ENCODE results near the gene ZNRF4.
"Not testable (repeated sequence)": the region's sequence is repeated elsewhere in the genome, so short reads cannot be mapped to it uniquely, and the experiment has no call there.

Gene ZNRF4

DNA sequence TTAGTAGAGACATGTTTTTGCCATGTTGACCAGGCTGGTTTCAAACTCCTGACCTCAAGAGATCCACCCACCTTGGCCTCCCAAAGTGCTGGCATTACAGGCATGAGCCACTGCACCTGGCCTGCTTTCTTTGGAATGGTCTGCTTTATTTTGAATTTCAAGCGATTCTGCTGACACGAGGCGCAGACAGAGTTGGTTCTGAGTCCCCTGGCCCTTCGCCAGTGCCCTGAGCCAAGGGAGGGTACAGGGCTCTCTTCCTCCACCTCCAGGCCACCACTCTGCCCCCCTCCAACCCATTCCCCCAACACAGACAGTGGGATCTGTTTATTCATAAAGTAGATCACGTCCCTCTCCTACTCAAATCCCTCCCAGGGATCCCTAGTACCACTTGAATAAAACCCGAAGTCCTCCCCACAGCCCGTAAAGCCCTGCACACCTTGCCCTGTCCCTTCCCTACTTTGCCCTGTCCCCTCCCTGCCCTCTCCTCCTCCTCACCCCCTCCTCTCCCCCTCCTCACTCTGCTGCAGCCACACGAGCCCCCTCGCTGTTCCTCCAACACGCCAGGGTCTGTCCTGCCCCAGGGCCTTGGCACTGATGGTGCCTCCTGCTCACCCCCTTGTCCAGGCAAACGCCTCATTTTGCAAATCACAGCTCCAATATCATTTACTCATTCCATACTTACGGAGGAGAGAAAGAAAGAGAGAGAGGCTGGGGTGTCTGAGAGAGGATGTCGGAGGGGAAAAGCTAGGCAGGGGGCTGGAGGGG is 22.4 kb downstream of the ZNRF4 start:
- no peak for DNase-seq

DNA sequence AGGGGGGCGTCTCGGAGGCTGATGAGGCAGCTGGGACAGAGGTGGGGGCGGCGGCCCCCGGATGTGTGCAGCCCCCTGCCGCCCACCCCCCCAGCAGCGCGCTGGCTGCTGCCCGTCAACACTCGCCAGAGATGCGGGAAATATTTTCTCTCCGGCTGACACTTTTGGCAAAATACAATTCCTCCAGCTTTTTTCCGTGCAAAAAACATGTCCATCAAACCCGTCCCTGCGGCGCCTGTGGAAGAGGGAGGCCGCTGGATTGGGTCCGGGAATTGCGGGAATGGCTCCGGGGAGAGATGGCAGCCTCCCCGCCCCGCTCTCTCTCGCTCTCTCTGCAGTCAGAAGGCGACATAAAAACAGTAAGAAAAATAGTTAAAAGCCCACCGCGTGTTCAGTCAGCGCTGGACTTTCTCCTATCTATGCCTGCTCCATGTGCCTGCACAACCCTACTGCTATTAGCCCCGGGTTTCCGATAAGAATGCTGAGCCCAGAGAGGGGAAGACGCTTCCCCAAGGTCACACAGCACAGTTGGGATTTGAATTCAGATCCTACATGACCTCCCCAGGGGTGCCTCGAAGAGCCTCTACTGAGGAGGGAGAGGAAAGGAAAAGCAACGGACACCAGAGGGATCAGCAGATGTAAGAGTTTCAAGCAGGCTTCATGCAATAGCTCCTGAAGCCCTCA is 23.2 kb downstream of the ZNRF4 start:
- no peak for DNase-seq

GRCh38 chr19:5478925-5479588 is 23.8 kb downstream of the ZNRF4 start:
- no peak for DNase-seq

- DNase-seq, result no peak
Observed at GRCh38 chr19:5479958-5480357, 24.7 kb downstream of the ZNRF4 start.

DNA sequence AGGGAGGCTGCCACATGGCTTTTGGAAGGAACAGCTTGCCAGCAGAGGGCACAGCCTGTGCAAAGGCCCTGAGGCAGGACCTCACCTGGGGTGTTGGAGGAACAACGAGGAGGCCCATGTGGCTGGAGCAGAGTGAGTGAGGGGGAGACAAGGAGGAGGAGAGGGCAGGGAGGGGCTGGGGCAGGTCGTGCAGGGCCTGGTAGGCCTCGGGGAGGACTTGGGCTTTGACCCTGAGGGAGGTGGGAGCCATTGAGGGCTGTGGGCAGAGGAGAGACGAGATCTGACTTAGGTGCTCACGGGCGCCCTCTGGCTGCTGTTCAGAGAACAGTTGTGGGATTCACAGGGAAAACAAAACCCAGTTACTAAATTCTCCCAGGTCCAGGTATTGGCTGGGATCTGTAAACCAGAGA is 25.2 kb downstream of the ZNRF4 start:
- DNase-seq, result no peak

DNA sequence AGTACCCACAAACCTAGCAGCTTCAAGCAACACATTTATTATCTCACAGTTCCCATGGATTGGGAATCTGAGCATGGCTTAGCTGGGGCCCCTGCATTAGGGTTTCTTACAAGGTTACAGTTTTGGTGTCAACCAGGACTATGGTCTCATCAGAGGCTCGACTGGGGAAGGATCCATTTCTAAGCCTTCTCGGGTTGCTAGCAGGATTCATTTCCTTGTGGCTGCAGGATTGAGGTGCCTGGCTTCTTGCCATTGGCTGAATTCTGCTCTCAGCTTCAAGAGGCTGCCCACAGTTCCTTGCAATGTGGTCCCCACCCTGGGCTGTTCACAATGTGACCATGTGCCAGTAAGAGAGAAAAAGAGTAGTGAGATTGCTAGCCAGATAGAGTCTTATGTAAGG is 26.7 kb downstream of the ZNRF4 start:
- no peak for DNase-seq

GRCh38 chr19:5484398-5485285 is 29.4 kb downstream of the ZNRF4 start:
- peak; percentile 20 for DNase-seq

GRCh38 chr19:5485286-5485636 is 30.0 kb downstream of the ZNRF4 start:
- no peak for DNase-seq

- not testable (repeated sequence) for DNase-seq
Observed at GRCh38 chr19:5485658-5486057, 30.4 kb downstream of the ZNRF4 start.

- DNase-seq, result no peak
Observed at GRCh38 chr19:5487222-5487621, 32.0 kb downstream of the ZNRF4 start.

DNA sequence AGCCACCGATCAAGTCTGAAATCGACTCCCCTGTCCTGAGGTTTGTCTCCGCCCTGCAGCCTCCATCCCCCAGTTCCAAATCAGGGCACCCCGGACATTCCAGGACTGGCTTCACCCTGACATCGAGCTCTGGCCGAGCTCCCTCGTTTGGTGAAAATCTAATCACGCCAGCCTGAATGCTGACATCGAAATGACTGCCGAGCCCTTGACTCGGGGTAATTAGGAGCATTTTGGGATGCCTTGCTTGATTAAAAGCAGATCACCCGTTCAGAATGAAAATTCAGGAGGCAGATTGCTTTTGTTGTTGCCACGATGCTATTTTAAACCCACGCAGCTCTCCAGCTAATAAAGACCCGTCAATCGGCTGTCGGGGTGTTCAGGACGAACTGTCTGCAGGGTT is 34.3 kb downstream of the ZNRF4 start:
- no peak for DNase-seq

GRCh38 chr19:5491565-5491964 is 36.3 kb downstream of the ZNRF4 start:
- no peak for DNase-seq

- DNase-seq, result no peak
Observed at GRCh38 chr19:5492281-5492634, 37.0 kb downstream of the ZNRF4 start.

- DNase-seq, result no peak
Observed at GRCh38 chr19:5492635-5493409, 37.6 kb downstream of the ZNRF4 start.

DNA sequence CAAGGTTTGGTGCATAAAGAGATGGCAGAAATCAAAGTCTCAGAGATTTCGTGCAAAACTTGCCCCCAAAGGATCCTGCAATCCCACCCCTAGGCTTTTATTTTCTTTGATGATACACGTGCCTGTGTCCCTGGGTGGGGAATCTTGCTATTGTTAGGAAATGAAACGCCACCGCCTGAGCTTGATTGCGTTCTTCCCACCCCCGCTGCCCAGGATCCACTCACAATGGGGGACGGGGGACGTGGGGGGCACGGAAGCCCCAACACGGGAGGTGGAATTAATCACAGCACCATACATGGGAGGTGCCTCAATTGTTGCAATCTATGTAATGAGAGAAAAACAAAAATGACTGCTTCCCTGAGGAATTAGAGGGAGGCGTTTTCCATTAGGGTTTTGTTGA is 39.6 kb downstream of the ZNRF4 start:
- DNase-seq, result no peak

- no peak for DNase-seq
Observed at GRCh38 chr19:5495792-5496191, 40.6 kb downstream of the ZNRF4 start.

DNA sequence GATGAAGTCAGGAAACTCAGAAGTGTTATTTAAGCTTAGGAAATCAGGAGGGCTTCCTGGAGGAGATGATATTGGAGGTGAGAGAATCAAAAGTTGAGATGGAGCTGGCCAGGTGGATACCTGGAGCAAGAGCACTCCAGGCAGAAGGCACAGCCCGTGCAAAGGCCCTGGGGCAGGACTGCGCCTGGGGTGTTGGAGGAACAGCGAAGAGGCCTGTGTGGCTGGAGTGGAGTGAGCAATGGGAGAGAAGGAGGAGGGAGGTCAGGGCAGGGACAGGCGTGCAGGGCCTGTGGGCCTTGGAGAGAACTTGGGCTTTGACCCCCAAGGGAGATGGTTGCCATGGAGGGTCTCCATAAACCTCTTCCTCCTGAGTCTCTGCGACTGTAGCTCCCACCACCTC is 42.1 kb downstream of the ZNRF4 start:
- DNase-seq, result no peak

GRCh38 chr19:5498830-5499550 is 43.8 kb downstream of the ZNRF4 start:
- DNase-seq, result no peak

DNA sequence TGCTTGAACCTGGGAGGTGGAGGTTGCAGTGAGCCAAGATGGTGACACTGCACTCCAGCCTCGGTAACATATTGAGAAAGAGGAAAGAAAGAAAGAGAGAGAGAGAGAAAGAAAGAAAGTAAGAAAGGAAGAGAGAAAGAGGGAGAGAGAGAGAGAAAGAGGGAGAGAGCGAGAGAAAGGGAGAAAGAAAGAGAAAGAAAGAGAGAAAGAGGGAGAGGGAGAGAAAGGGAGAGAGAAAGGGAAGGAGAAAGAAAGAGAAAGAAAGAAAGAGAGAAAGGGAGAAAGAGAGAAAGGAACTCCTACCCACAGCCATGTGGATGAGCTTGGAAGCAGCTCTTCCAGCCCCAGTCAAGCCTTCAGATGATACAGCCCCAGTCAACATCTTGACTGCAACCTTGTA is 46.7 kb downstream of the ZNRF4 start:
- DNase-seq, result no peak

DNA sequence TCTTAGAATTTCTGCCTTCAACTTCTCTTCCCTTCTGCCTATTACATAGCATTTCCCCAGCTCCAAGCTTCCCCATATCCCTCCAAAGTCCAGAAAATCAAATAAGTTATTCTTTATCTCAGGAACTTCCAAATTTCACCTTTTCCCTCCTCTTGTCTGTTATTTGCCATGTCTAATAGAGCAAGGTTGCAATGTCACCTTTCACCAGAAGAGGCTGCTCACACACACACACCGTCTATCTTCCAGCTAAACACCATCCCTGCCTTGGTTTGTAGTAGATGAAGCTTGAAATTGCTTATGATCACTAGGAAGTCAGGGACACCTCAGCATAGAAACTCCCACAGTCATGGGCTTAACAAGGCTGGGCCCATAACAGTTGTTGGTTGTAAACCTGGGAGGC is 48.4 kb downstream of the ZNRF4 start:
- DNase-seq, result no peak

GRCh38 chr19:5504114-5504513 is 48.9 kb downstream of the ZNRF4 start:
- DNase-seq, result no peak
